H1 (cell line): ENCODE results near the gene TBC1D22B. TPM values are rescaled to one million over a fixed set of nuclear protein-coding genes. Genes with fewer than 3 reads are reported as not detected.

ENCODE experiments used
- EP300 ChIP-seq, 2 experiments: IDR thresholded peaks; 1 replicate in 1 of 2; 2 replicates in 1 of 2; pipeline ENCODE4 v1.6.1; 2011 to 2012; ENCODE audit warnings: low read depth in 2 of 2, low read length in 2 of 2, mild to moderate bottlenecking in 2 of 2, borderline replicate concordance in 1 of 2, inconsistent platforms in 1 of 2, moderate library complexity in 1 of 2
- polyA plus RNA-seq, 7 experiments: library from polyadenylated mRNA; depleted of rRNA in 3 of 7; stranded (reverse) in 5 of 7; unstranded in 2 of 7; fragments of >200 nt in 5 of 7; fragments of 200-250 nt in 2 of 7; gene quantifications; 1 replicate in 5 of 7; 2 replicates in 1 of 7; 4 replicates in 1 of 7; pipeline versions ENCODE4 v1.2.1 to v1.2.3, GENCODE V29; 2011 to 2013; ENCODE audit warnings: missing spikeins in 2 of 7, mixed read lengths in 2 of 7
- total RNA-seq: library from RNA; stranded (reverse); fragmentation: NEBNext Ultra II Directional; extraction: Animal tissue kit (Norgen Biotek cat#: 25700); gene quantifications from 2 replicates; pipeline ENCODE4 v1.2.1, GENCODE V29; 2021

The TBC1D22B gene
- total and polyA plus RNA-seq, 2 of the 8 experiments (the other 6 are each of a cell fraction or from before 2014, with no cell fraction given): 10.1 to 17.4 TPM

- TF ChIP-seq EP300 (IDR thresholded peaks at IDR 0.05; ENCODE audit: borderline replicate concordance in 1 of 2, low read depth in 2 of 2, low read length in 2 of 2): no peak
Measured at GRCh38 chr6:37207903-37208456, 49.6 kb upstream of the TBC1D22B start (continued).
